ENCODE data around the gene SSH3. TPM values are rescaled to one million over a fixed set of nuclear protein-coding genes. Genes with fewer than 3 reads are reported as not detected.

Gene SSH3
- total and polyA plus RNA-seq, 2 donors (not counting 1 experiment from before 2014, with no cell fraction given): 6.9 to 15.7 TPM

- Histone ChIP-seq H3K27me3 (ENCODE audit: control insufficient read depth, insufficient read depth, low read length) (no peaks in the 10 kb centered on the region), H3K9ac (ENCODE audit: insufficient read depth, low read length) (peak overlapping the region; percentile 18), H3K4me3 (replicated peaks in 1 of 4; ENCODE audit: control extremely low read depth in 1 of 4, insufficient read depth in 1 of 4, low read depth in 3 of 4, low read length in 4 of 4) (peak overlapping the region; percentile 3 to 54 (median 14)), H3K79me2 (ENCODE audit: control insufficient read depth, insufficient read depth, low read length) (peaks cover 35% of the 10 kb centered on the region), H4K20me1 (ENCODE audit: control insufficient read depth, extremely low read depth, insufficient read depth, low read length) (no peaks in the 10 kb centered on the region), H3K4me1 (ENCODE audit: control insufficient read depth, extremely low read depth, insufficient read depth, low read length) (peaks cover 23% of the 10 kb centered on the region), H3K9me3 (ENCODE audit: control insufficient read depth, insufficient read depth, low read depth, low read length) (no peaks in the 10 kb centered on the region), H3K27ac (ENCODE audit: insufficient read depth, low read length) (peak overlapping the region; percentile 79), H3K36me3 (ENCODE audit: control insufficient read depth, insufficient read depth, low read length) (peaks cover 20% of the 10 kb centered on the region), H3K4me2 (ENCODE audit: extremely low read depth, insufficient read depth, low read length) (peak overlapping the region; percentile 55), H2AFZ (ENCODE audit: low read length) (no peak overlapping the region)
- TF ChIP-seq EZH2 (IDR thresholded peaks at IDR 0.05; ENCODE audit: low read length, missing control alignments): no peak
- peak; percentile 58 to 78 for DNase-seq (ENCODE audit: low read depth in 2 of 2)
These were observed 25.9 kb upstream of the SSH3 start for GRCh38 chr11:67277231-67277961.

GRCh38 chr11:67278135-67278938, 25.0 kb upstream of the SSH3 start:
- Histone ChIP-seq H2AFZ (ENCODE audit: low read length) (no peak overlapping the region), H3K9ac (ENCODE audit: insufficient read depth, low read length) (no peak overlapping the region), H3K4me1 (ENCODE audit: control insufficient read depth, extremely low read depth, insufficient read depth, low read length) (peaks cover 19% of the 10 kb centered on the region), H4K20me1 (ENCODE audit: control insufficient read depth, extremely low read depth, insufficient read depth, low read length) (no peaks in the 10 kb centered on the region), H3K4me3 (replicated peaks in 1 of 4; ENCODE audit: control extremely low read depth in 1 of 4, insufficient read depth in 1 of 4, low read depth in 3 of 4, low read length in 4 of 4) (no peak overlapping the region), H3K4me2 (ENCODE audit: extremely low read depth, insufficient read depth, low read length) (peak overlapping the region; percentile 54), H3K9me3 (ENCODE audit: control insufficient read depth, insufficient read depth, low read depth, low read length) (no peaks in the 10 kb centered on the region), H3K27me3 (ENCODE audit: control insufficient read depth, insufficient read depth, low read length) (no peaks in the 10 kb centered on the region), H3K36me3 (ENCODE audit: control insufficient read depth, insufficient read depth, low read length) (peaks cover 27% of the 10 kb centered on the region), H3K79me2 (ENCODE audit: control insufficient read depth, insufficient read depth, low read length) (peaks cover 26% of the 10 kb centered on the region), H3K27ac (ENCODE audit: insufficient read depth, low read length) (peak overlapping the region; percentile 79)
- TF ChIP-seq EZH2 (IDR thresholded peaks at IDR 0.05; ENCODE audit: low read length, missing control alignments) (no peak), CTCF (conservative IDR thresholded peaks at IDR 0.05 in 1 of 2, IDR thresholded peaks at IDR 0.05 in 1 of 2; ENCODE audit: low read depth in 1 of 2, low read length in 2 of 2) (no peak)
- no peak for DNase-seq (ENCODE audit: low read depth in 2 of 2)

- Histone ChIP-seq H3K9me3 (ENCODE audit: control insufficient read depth, insufficient read depth, low read depth, low read length) (no peaks in the 10 kb centered on the region), H3K27ac (ENCODE audit: insufficient read depth, low read length) (no peak overlapping the region), H3K4me1 (ENCODE audit: control insufficient read depth, extremely low read depth, insufficient read depth, low read length) (peaks cover 17% of the 10 kb centered on the region), H3K9ac (ENCODE audit: insufficient read depth, low read length) (no peak overlapping the region), H3K27me3 (ENCODE audit: control insufficient read depth, insufficient read depth, low read length) (no peaks in the 10 kb centered on the region), H4K20me1 (ENCODE audit: control insufficient read depth, extremely low read depth, insufficient read depth, low read length) (no peaks in the 10 kb centered on the region), H2AFZ (ENCODE audit: low read length) (no peak overlapping the region), H3K36me3 (ENCODE audit: control insufficient read depth, insufficient read depth, low read length) (peaks cover 30% of the 10 kb centered on the region), H3K4me2 (ENCODE audit: extremely low read depth, insufficient read depth, low read length) (no peak overlapping the region), H3K4me3 (replicated peaks in 1 of 4; ENCODE audit: control extremely low read depth in 1 of 4, insufficient read depth in 1 of 4, low read depth in 3 of 4, low read length in 4 of 4) (no peak overlapping the region), H3K79me2 (ENCODE audit: control insufficient read depth, insufficient read depth, low read length) (peaks cover 25% of the 10 kb centered on the region)
- no peak for DNase-seq (ENCODE audit: low read depth in 2 of 2)
- TF ChIP-seq EZH2 (IDR thresholded peaks at IDR 0.05; ENCODE audit: low read length, missing control alignments) (no peak), CTCF (conservative IDR thresholded peaks at IDR 0.05 in 1 of 2, IDR thresholded peaks at IDR 0.05 in 1 of 2; ENCODE audit: low read depth in 1 of 2, low read length in 2 of 2) (no peak)
These were observed 24.3 kb upstream of the SSH3 start for GRCh38 chr11:67278939-67279588.

Data from fibroblast of lung (primary cell).